GM18507 (cell line): ENCODE measurements around the gene PRTN3.
A peak's percentile ranks its signal among the peaks of the same experiment; 100 is the strongest.
"Not testable (repeated sequence)": the region's sequence is repeated elsewhere in the genome, so short reads cannot be mapped to it uniquely, and the experiment has no call there.

Experiments
- DNase-seq: peaks from one replicate; pipeline ENCODE4 v3.0.0; 2011; ENCODE audit warnings: low read depth; ENCODE audit not compliant: insufficient read length; ENCODE audit errors: extremely low spot score
- FAIRE-seq: peaks from 2 replicates; lab custom pipeline; 2011; peaks lifted over from hg19 to GRCh38; lab: Jason Lieb, UNC

The PRTN3 gene

DNA sequence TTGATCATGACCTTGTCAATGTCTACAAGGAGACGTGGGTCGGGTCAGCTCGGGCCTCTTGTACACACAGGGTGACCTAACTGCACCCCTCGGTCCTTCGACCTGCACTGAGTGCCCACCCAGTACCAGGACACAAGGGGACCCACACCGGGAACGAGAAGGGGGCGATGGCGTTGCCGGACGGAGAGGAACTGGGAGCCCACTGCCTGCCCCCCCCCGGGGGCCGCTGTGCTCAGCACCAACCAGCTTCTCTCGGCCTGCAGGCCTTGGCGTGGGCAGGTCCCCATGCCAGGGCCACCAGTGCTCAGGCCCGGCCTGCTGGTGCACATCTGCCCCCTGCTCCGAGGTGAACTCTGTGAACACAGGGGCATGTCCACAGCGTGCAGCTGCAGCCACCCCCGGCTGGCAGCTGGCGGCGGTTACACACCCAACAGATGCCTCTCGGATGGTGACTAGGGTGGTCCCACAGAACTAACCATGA, 32.8 kb downstream of the PRTN3 start:
- DNase-seq (no peak), FAIRE-seq (no peak)

DNA sequence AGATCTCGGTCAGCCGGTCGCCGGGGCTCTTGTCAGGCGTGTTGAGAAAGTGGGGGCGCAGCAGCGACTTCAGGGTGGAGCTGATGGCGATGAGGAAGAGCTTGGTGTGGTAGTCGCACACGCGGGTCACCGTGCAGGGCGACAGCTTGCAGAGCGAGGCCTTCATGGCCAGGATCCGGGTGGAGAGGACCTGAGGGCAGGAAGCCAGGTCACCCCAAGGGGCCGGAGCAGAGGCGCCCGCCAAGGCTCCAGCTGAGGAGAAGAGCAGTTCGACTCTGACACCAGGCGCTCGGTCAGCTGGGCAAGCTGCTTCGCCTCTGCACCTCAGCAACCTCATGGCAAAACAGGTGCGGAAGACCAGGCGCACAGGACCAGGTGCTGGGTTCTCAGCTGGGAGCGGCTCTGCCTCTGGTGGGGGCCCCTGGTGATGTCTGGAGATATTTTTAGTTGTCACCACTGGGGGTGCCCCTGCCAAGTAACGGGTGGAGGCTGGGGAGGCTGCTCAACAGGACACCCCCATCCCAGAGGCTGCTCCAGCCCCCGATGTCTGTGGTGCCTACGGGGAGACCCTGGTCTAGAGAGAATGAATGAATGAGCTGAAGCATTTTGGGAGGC, 34.6 kb downstream of the PRTN3 start:
- no peak for DNase-seq
- FAIRE-seq: no peak

DNA sequence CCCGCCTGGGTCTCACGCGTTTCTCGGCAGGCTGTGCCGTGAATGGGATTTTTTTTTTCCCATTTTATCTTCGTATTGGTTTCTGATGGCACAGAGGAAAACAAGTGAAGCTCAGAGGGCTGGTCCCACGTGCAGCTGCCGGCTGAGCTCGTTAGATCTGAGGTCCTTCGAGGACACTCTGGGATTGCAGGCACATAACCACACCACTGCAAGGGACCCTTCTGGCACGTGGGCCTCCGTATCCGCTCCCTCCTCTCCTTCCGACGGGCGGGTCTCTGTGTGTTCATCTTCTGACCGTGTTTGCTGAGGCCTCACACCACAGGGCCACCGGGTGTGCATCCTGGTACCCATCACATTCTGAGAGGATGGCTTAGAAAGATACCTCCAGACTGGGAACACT, 35.3 kb downstream of the PRTN3 start:
- FAIRE-seq: no peak

GRCh38 chr19:876780-877314, 36.0 kb downstream of the PRTN3 start:
- DNase-seq (no peak), FAIRE-seq (no peak)

More for the DNA sequence above, 35.3 kb downstream of the PRTN3 start:
- no peak for DNase-seq

DNA sequence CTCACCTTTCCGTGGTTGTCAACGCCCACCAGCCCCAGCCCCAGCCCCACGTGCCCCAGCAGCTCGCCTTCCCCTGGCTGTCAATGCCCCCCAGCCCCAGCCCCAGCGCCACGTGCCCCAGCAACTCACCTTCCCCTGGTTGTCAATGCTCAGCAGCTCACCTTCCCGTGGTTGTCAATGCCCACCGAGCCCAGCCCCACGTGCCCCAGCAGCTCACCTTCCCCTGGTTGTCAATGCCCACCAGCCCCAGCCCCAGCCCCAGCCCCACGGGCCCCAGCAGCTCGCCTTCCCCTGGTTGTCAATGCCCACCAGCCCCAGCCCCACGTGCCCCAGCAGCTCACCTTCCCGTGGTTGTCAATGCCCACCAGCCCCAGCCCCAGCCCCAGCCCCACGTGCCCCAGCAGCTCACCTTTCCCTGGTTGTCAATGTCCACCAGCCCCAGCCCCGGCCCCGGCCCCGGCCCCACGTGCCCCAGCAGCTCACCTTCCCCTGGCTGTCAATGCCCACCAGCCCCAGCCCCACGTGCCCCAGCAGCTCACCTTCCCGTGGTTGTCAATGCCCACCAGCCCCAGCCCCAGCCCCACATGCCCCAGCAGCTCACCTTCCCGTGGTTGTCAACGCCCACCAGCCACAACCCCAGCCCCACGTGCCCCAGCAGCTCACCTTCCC, 37.3 kb downstream of the PRTN3 start:
- FAIRE-seq, DNase-seq: not testable (repeated sequence)

- not testable (repeated sequence) for FAIRE-seq, DNase-seq
Observed at GRCh38 chr19:878751-879561, 38.2 kb downstream of the PRTN3 start.

- DNase-seq (no peak), FAIRE-seq (no peak)
Observed at GRCh38 chr19:879711-880438, 39.1 kb downstream of the PRTN3 start.

- DNase-seq (no peak), FAIRE-seq (no peak)
Observed at GRCh38 chr19:881385-882071, 40.7 kb downstream of the PRTN3 start.

DNA sequence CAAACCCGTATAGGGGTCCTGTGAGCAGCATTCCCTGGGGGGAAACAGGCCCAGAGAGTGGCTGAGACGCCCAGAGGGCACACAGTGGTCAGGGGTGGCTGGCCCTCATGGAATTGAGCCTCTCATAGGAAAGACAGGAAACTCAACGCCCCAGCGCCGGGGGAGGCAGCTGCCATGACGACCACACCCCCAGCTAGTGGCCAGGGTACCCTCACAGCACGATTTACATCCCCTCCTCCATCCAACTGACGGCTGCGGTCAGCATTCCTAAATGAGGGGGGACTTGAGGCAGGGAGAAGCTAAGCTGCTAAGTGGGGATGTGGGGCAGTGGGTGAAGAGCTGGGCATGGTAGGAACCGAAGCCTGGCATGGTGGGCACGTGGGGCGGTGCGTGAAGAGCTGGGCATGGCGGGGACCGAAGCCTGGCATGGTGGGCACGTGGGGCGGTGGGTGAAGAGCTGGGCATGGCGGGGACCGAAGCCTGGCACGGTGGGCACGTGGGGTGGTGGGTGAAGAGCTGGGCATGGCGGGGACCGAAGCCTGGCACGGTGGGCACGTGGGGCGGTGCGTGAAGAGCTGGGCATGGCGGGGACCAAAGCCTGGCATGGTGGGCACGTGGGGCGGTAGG, 42.2 kb downstream of the PRTN3 start:
- FAIRE-seq (no peak), DNase-seq (no peak)

DNA sequence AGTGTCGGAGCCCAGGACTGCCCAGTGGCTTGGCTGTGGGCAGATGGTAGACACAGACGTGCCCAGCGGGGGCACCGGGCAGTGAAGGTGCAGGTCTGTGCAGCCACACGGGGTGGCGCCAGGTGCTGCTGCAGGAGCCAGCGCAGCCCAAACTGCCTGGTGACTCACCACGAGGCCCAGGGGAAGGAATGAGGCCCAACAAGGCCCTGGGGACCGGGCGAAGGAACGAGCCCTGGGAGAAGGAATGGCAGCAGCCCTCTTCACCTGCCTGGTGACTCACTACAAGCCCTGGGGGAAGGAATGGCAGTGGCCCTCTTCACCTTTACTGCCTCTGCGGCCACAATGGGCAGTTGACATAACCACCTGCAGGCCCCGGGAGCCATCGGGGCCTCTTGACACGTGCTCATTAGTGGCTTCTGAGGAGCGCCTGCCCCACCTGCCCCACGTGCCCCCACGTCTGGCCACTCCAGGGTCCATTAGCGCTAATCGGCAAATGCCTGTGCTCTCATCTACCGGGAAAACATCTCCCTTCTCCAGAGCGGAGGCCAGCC, 42.9 kb downstream of the PRTN3 start:
- FAIRE-seq: no peak
- DNase-seq: no peak

- no peak for DNase-seq
- no peak for FAIRE-seq
Observed at GRCh38 chr19:884420-885211, 43.8 kb downstream of the PRTN3 start.

- FAIRE-seq (no peak), DNase-seq (no peak)
Observed at GRCh38 chr19:885536-886224, 44.9 kb downstream of the PRTN3 start.

DNA sequence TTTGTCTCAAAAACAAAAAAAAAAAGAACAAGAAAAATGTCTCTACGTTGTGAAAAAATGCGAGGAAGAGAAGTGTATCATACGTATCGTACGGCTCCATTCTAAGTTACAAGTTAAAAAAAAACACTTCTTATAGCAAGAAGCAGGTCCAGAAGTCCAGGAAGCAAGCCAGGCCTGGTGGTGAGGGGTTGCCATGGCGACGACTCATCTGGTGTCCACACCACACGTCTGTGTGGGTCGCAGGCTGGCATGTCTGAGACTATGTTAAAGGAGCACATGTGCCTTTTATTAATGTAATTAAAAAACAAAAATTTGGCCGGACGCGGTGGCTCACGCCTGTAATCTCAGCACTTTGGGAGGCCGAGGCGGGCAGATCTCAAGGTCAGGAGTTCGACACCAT, 46.3 kb downstream of the PRTN3 start:
- DNase-seq (no peak), FAIRE-seq (no peak)

GRCh38 chr19:887599-887998, 46.8 kb downstream of the PRTN3 start:
- FAIRE-seq (no peak), DNase-seq (no peak)

DNA sequence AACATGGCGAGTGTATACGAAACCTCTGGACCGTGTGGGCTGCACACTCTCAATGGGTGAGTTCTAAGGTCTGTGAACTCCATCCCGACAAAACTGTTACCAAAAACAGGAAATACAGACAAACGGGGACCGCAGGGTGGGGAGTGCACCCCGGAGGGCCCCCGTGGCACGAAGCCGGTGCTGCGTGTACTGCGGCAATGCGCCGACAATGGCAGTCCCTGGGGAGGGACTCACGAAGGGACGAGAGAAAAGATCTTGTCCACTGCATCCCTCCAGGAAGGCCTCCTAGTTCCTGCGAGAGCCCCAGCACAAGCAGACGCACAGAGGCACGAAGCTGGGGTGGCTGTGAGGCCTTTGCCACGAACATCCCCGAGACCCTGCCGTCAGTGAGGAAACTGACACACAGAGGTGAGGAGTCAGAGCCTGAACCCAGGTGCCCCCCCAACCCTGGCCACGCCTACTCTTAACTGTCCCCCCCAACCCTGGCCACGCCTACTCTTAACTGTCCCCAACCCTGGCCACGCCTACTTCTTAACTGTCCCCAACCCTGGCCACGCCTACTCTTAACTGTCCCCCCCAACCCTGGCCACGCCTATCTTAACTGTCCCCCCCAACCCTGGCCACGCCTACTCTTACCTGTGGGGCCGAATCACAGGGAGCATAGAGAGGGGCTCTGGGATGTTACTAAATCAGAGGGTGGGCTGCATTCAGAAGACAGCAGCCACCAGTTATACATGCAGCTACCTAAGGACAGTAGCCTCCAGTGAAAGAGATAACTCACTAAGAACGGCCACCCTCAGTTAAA, 48.0 kb downstream of the PRTN3 start:
- DNase-seq (no peak), FAIRE-seq (peak; percentile 66)

GRCh38 chr19:889662-890295, 49.0 kb downstream of the PRTN3 start:
- FAIRE-seq (no peak), DNase-seq (no peak)
